ENCODE data around the gene C1orf21. TPM values are rescaled to one million over a fixed set of nuclear protein-coding genes. Genes with fewer than 3 reads are reported as not detected.

The C1orf21 gene
- total and polyA plus RNA-seq, 8 donors: 4.1 to 13.9 (median 7.7) TPM

- H3K4me1 ChIP-seq: peaks cover 0 to 11% (median 9%) of the 10 kb centered on the region in 3 donors
- intact Hi-C loops (cut with DNase I): no loop called here
- H3K27me3 ChIP-seq: no peaks in the 10 kb centered on the region
- DNase-seq (no peak), ATAC-seq (no peak), FAIRE-seq (no peak)
- no peak overlapping the region for H3K27ac ChIP-seq
- H3K9me3 ChIP-seq: peaks cover 0 to 2% (median 0%) of the 10 kb centered on the region in 4 donors
- no peak for TF ChIP-seq CTCF (IDR thresholded peaks at IDR 0.05)
- WGBS, 2 donors: 77 to 91% methylated on average over 1 of the region's 1 CpG
- H3K36me3 ChIP-seq: no peaks in the 10 kb centered on the region
- H3K4me3 ChIP-seq: no peak overlapping the region
Observed at GRCh38 chr1:184455786-184456185, 69.0 kb downstream of the C1orf21 start.

- H3K4me3 ChIP-seq: no peak overlapping the region
- WGBS, 2 donors: 40 to 57% methylated on average over 3 of the region's 3 CpGs
- H3K27me3 ChIP-seq: no peaks in the 10 kb centered on the region
- no peak for DNase-seq
- ATAC-seq: no peak
- TF ChIP-seq CTCF (IDR thresholded peaks at IDR 0.05): no peak
- no peak overlapping the region for H3K27ac ChIP-seq
- FAIRE-seq: no peak
- no peaks in the 10 kb centered on the region for H3K36me3 ChIP-seq
- H3K9me3 ChIP-seq: peaks cover 0 to 2% (median 0%) of the 10 kb centered on the region in 4 donors
- intact Hi-C loops (cut with DNase I): no loop called here
- peaks cover 0 to 11% (median 9%) of the 10 kb centered on the region in 3 donors for H3K4me1 ChIP-seq
Observed at GRCh38 chr1:184456189-184456588, 69.4 kb downstream of the C1orf21 start.

- DNase-seq (no peak), ATAC-seq (no peak), FAIRE-seq (no peak)
- Histone ChIP-seq H3K27me3 (no peaks in the 10 kb centered on the region), H3K36me3 (no peaks in the 10 kb centered on the region), H3K4me3 (no peak overlapping the region), H3K9me3 (peaks cover 0 to 2% (median 0%) of the 10 kb centered on the region in 4 donors), H3K27ac (no peak overlapping the region), H3K4me1 (peaks cover 0 to 11% (median 9%) of the 10 kb centered on the region in 3 donors)
- no peak for TF ChIP-seq CTCF (IDR thresholded peaks at IDR 0.05)
- intact Hi-C loops (cut with DNase I): no loop called here
- WGBS, 2 donors: 74 to 90% methylated on average over 3 of the region's 3 CpGs
Observed at GRCh38 chr1:184457500-184457899, 70.7 kb downstream of the C1orf21 start.

GRCh38 chr1:184461321-184461720 is 74.5 kb downstream of the C1orf21 start:
- ATAC-seq: no peak
- H3K27me3 ChIP-seq: no peaks in the 10 kb centered on the region
- no peak overlapping the region for H3K4me3 ChIP-seq
- H3K9me3 ChIP-seq: peaks cover 0 to 1% (median 0%) of the 10 kb centered on the region in 4 donors
- FAIRE-seq: no peak
- WGBS, 2 donors: 75 to 91% methylated on average over 5 of the region's 5 CpGs
- intact Hi-C loops (cut with DNase I): no loop called here
- H3K4me1 ChIP-seq: peaks cover 0 to 10% (median 6%) of the 10 kb centered on the region in 3 donors
- no peak overlapping the region for H3K27ac ChIP-seq
- no peak for DNase-seq
- TF ChIP-seq CTCF (IDR thresholded peaks at IDR 0.05): no peak
- H3K36me3 ChIP-seq: no peaks in the 10 kb centered on the region

- ATAC-seq (no peak), DNase-seq (no peak), FAIRE-seq (no peak)
- TF ChIP-seq CTCF (IDR thresholded peaks at IDR 0.05): no peak
- H3K4me1 ChIP-seq: peaks cover 0 to 7% (median 3%) of the 10 kb centered on the region in 3 donors
- no peak overlapping the region for H3K4me3 ChIP-seq
- H3K9me3 ChIP-seq: no peaks in the 10 kb centered on the region
- H3K27ac ChIP-seq: no peak overlapping the region
- H3K27me3 ChIP-seq: no peaks in the 10 kb centered on the region
- 68 to 81% methylated on average over 3 of the region's 3 CpGs for WGBS, 2 donors
- no peaks in the 10 kb centered on the region for H3K36me3 ChIP-seq
- intact Hi-C loops (cut with DNase I): no loop called here
Observed at GRCh38 chr1:184462155-184462554, 75.3 kb downstream of the C1orf21 start.
